HG03108 (cell line): Measurements from ENCODE around the gene MMP14.
"Not testable (repeated sequence)": the region's sequence is repeated elsewhere in the genome, so short reads cannot be mapped to it uniquely, and the experiment has no call there.

Experiments used
- ATAC-seq: cut with Tn5 transposase; IDR thresholded peaks from one replicate; pipeline ENCODE4 v1.9.1; 2021; ENCODE audit warnings: moderate library complexity; ENCODE audit not compliant: unreplicated experiment

MMP14 gene

GRCh38 chr14:22841311-22841710 is 4.9 kb downstream of the MMP14 start:
- ATAC-seq, result no peak

- ATAC-seq, result no peak
Measured at GRCh38 chr14:22841769-22842168, 5.4 kb downstream of the MMP14 start.

GRCh38 chr14:22842211-22843122 is 6.1 kb downstream of the MMP14 start:
- no peak for ATAC-seq

- no peak for ATAC-seq
Measured at GRCh38 chr14:22843123-22843925, 6.9 kb downstream of the MMP14 start.

- no peak for ATAC-seq
Measured at GRCh38 chr14:22844221-22845102, 8.1 kb downstream of the MMP14 start.

- no peak for ATAC-seq
Measured at GRCh38 chr14:22845103-22845394, 8.7 kb downstream of the MMP14 start.

GRCh38 chr14:22845821-22846625 is 9.6 kb downstream of the MMP14 start:
- no peak for ATAC-seq

- no peak for ATAC-seq
Measured at GRCh38 chr14:22846811-22847307, 10.5 kb downstream of the MMP14 start.

GRCh38 chr14:22847661-22848341 is 11.4 kb downstream of the MMP14 start:
- ATAC-seq, result no peak

- no peak for ATAC-seq
Measured at GRCh38 chr14:22848351-22849164, 12.2 kb downstream of the MMP14 start.

GRCh38 chr14:22849212-22849819 is 12.9 kb downstream of the MMP14 start:
- no peak for ATAC-seq

- ATAC-seq, result no peak
Measured at GRCh38 chr14:22850944-22851764, 14.8 kb downstream of the MMP14 start.

GRCh38 chr14:22852178-22852577 is 15.8 kb downstream of the MMP14 start:
- ATAC-seq, result not testable (repeated sequence)

GRCh38 chr14:22852599-22852939 is 16.2 kb downstream of the MMP14 start:
- ATAC-seq, result no peak

GRCh38 chr14:22852940-22853767 is 16.8 kb downstream of the MMP14 start:
- ATAC-seq, result peak; percentile 48

GRCh38 chr14:22854296-22854695 is 17.9 kb downstream of the MMP14 start:
- ATAC-seq, result not testable (repeated sequence)
